ENCODE results near the gene TCERG1L.

TCERG1L gene

DNA sequence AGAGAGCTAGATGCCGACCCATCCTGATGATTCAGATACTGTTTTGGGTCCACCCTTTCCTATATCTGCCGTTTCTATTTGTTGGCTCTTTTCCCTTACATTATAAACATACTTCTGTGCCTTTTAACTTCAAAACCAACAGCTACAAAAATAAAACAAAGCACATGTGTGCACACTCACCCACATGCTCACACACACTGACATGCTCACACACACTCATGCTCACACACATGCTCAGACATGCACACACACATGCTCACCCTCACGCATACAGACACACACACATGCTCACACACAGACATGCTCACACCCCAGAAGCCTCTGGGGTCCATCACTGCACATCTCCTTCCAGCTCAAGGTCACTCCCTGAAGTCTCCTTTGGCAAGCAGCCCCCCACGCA, 88.1 kb downstream of the TCERG1L start:
- H3K36me3 Mint-ChIP-seq (ENCODE audit: low read depth) = no peaks in the 10 kb centered on the region
- H3K27me3 Mint-ChIP-seq (ENCODE audit: low read depth) = no peaks in the 10 kb centered on the region
- H3K9me3 Mint-ChIP-seq = no peaks in the 10 kb centered on the region
- no peaks in the 10 kb centered on the region for H3K4me1 Mint-ChIP-seq (ENCODE audit: low read depth)
- no peak overlapping the region for H3K27ac Mint-ChIP-seq
- H3K4me3 Mint-ChIP-seq = no peak overlapping the region

DNA sequence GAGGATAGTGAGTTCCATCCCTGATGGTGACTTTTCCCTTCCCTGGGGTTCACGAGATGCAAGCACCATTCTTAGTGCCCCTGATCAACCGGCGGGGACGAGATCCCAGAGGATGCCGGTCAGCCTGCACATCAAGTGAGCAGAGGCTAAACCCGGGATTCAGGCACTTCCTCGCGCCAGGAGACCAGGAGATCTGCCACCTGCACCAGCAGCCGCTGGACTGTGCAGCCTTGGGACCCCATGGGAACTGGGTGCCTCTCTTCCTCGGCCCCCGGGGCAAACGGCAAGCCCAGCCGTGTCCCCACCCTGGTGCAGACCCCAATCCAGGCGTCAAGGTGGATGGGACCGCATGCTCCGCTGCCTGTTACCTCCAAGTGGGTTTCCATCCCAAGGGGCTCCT, 88.5 kb downstream of the TCERG1L start:
- Mint-ChIP-seq H3K4me1 (ENCODE audit: low read depth) (no peaks in the 10 kb centered on the region), H3K27me3 (ENCODE audit: low read depth) (no peaks in the 10 kb centered on the region), H3K9me3 (no peaks in the 10 kb centered on the region), H3K27ac (no peak overlapping the region), H3K36me3 (ENCODE audit: low read depth) (no peaks in the 10 kb centered on the region), H3K4me3 (no peak overlapping the region)

DNA sequence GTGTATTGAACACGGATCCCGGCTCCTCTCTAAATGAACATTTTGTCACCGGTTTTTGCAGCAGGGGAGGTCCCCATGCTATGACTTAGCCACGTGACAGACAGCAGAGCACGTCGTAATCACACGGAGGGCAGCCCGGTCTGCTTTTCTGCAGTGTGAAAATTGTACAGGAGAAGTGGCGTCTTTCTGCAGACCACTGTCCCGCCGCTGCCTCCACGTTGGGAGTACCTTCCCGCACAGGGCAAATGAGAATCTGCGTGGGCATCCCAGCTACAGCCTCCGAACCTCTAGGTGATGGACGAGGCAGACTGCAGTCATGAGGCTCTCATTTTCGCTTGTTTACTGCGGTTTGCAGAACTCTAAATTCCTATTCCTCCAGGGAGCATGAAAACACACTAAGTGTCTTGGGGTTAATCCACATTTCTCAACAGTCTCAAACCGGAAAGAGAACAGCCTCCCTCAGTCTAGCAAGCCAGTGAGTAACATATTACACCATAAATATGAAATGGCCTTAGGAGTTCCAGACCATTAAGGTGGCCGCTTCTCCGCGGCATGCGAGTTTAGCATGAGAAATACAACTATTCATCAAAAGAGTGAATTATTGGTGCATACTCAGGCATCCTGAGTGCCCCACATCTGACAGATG, 89.8 kb downstream of the TCERG1L start:
- Mint-ChIP-seq H3K27ac (no peak overlapping the region), H3K4me3 (no peak overlapping the region), H3K4me1 (ENCODE audit: low read depth) (no peaks in the 10 kb centered on the region), H3K36me3 (ENCODE audit: low read depth) (no peaks in the 10 kb centered on the region), H3K27me3 (ENCODE audit: low read depth) (no peaks in the 10 kb centered on the region), H3K9me3 (no peaks in the 10 kb centered on the region)

DNA sequence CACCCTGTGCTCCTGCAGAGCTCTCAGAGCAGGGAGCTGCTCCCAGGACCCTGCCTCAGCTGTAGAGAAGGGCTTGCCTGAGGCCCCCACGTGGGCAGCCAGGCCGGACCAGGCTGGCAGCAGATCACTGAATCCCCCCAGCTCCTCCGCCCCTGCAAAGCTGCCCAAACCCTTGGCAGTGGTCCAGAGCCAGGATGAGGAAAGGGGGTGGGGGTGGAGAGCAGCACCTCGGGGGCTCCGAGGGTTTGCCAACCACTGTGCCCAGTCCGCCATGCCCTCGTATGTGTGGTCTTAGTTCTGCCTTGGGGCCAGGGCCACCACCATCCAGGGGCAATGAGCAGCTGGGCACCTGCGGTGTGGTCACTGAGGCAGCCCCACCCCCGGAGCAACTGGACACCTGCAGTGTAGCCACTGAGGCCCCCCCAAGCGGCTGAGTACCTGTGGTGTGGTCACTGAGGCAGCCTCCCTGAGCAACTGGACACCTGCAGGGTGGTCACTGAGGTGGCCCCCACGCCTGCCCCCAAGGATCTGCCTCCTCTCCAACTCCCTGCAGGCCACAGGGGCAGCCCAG, 90.8 kb downstream of the TCERG1L start:
- H3K27ac Mint-ChIP-seq = no peak overlapping the region
- no peaks in the 10 kb centered on the region for H3K4me1 Mint-ChIP-seq (ENCODE audit: low read depth)
- no peaks in the 10 kb centered on the region for H3K36me3 Mint-ChIP-seq (ENCODE audit: low read depth)
- no peak overlapping the region for H3K4me3 Mint-ChIP-seq
- H3K27me3 Mint-ChIP-seq (ENCODE audit: low read depth) = no peaks in the 10 kb centered on the region
- no peaks in the 10 kb centered on the region for H3K9me3 Mint-ChIP-seq

DNA sequence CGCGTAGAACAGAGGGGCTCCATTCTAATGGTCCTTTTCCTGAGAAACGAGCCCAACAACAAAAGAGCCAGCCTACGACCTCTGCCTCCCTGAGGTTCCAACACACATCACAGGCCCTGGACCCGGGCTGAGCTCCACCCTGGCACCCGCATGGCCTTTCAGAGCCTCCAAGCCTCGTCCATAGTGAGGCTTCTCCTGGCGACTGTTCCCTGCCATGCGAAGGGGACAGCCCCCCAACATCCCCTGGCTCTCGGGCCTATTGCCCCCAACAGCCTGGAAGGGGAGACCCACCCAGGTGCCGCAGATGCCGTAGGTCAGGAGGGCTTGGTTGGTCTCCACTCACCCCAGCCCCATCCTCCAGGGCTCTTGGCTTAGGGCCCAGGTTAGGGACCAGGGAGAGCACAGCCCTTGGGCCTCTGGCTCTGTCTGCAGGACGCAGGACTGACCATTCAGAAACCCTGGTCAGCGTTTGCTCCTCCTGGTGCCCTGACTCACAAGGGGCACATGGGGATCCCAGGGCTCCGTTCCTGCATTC, 91.5 kb downstream of the TCERG1L start:
- Mint-ChIP-seq H3K27me3 (ENCODE audit: low read depth) (no peaks in the 10 kb centered on the region), H3K9me3 (no peaks in the 10 kb centered on the region), H3K4me1 (ENCODE audit: low read depth) (no peaks in the 10 kb centered on the region), H3K4me3 (no peak overlapping the region), H3K27ac (no peak overlapping the region), H3K36me3 (ENCODE audit: low read depth) (no peaks in the 10 kb centered on the region)

DNA sequence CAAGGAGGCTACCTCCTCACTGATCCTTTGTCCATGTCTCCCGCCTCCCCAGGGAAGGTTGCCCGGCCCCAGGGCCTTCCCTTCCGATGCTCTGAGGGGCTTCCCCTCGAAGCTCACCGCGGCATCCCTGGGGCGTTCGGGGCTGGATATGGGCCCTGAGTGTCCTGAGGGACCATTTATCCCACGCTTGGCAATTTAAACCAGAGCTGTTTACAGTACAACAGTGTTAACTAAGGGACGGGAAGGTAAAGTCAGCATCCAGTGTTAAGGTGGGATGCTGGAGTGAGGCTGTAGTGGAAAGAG, 92.0 kb downstream of the TCERG1L start:
- no peaks in the 10 kb centered on the region for H3K27me3 Mint-ChIP-seq (ENCODE audit: low read depth)
- H3K27ac Mint-ChIP-seq = no peak overlapping the region
- H3K4me3 Mint-ChIP-seq = no peak overlapping the region

DNA sequence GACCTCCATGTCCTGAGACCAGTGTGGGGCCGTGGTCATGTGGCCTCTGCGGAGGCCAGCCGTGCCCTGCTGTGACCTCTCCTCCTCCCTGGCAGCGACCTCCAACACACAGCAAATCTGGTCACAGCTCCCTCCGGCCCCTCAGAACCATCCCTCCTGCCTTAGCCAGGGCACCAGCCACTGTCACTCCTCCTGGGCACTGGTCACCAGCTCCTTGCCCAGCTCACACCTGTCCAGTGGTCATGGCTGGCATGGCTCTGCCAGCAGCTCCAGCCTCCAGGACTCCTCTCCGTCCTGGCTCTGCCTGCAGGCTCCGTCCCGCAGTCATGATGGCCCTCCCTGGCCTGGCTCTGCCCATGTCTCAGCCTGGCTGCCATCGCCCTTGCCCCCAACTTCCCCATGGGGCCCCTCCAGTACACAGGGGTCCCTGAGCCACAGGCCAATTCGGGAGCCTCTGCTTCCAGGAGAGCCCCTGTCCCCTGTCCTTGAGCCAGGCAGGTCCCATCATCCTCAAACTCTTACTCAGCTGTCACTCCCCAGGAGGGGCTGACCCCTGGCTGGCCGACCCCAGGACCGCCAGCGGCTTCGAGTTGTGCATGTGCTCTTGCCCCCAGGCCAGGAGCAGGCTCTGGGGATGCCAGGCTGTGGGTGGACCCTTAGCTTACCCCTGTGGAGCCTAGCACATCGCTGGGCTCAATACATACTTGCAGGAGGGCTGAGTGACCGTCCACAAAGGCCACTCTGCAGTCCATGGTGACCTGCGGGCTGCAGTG, 92.5 kb downstream of the TCERG1L start:
- no peaks in the 10 kb centered on the region for H3K9me3 Mint-ChIP-seq
- no peaks in the 10 kb centered on the region for H3K4me1 Mint-ChIP-seq (ENCODE audit: low read depth)
- no peaks in the 10 kb centered on the region for H3K36me3 Mint-ChIP-seq (ENCODE audit: low read depth)
- H3K4me3 Mint-ChIP-seq = no peak overlapping the region
- H3K27ac Mint-ChIP-seq = no peak overlapping the region
- no peaks in the 10 kb centered on the region for H3K27me3 Mint-ChIP-seq (ENCODE audit: low read depth)

More for the DNA sequence above, 92.0 kb downstream of the TCERG1L start:
- H3K36me3 Mint-ChIP-seq (ENCODE audit: low read depth) = no peaks in the 10 kb centered on the region
- no peaks in the 10 kb centered on the region for H3K4me1 Mint-ChIP-seq (ENCODE audit: low read depth)
- H3K9me3 Mint-ChIP-seq = no peaks in the 10 kb centered on the region

DNA sequence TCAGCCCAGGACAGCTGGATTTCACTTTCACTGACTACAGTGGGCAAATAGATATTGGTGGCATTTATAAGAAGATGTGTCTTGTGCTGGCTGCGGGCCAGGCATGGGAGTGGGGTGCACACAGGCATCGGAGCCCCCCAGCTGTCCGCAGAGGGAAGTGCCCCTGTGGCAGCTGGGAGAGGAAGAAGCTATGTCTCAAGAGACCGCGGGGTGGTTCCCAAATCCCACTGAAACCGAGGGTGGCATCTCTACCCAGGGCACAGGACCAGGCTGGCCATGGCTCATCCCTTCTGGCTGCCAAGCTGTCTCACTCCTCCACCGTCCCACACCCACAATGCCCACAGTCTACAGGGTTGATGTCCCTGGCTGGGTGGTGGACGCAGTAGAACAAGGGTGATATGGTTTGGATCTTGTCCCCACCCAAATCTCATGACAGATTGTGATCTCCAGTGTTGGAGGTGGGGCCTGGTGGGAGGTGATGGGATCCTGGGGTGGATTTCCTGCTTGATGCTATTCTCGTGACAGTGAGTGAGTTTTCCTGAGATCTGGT, 94.8 kb downstream of the TCERG1L start:
- Mint-ChIP-seq H3K9me3 (no peaks in the 10 kb centered on the region), H3K4me1 (ENCODE audit: low read depth) (no peaks in the 10 kb centered on the region), H3K36me3 (ENCODE audit: low read depth) (no peaks in the 10 kb centered on the region), H3K27me3 (ENCODE audit: low read depth) (no peaks in the 10 kb centered on the region), H3K27ac (no peak overlapping the region), H3K4me3 (no peak overlapping the region)

DNA sequence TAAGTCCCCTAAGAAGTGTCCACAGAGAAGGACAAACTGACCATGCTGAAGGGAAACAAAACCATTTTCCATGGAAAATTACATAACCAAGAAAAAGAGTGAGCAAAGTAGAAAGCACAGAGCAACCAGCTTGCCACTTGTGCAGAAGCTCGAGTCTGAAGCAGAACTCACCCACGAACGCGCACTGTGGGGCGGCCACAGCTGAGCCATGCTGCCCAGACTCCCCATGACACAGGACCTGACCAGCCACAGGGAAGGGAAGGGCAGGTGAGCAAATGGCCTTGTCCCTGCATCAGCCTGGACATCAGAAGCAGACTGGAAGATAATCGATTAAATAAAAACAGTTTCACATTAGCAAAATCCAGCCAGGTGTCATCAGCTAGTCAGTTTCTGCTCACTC, 95.7 kb downstream of the TCERG1L start:
- no peaks in the 10 kb centered on the region for H3K27me3 Mint-ChIP-seq (ENCODE audit: low read depth)
- no peaks in the 10 kb centered on the region for H3K9me3 Mint-ChIP-seq
- H3K4me1 Mint-ChIP-seq (ENCODE audit: low read depth) = no peaks in the 10 kb centered on the region
- H3K36me3 Mint-ChIP-seq (ENCODE audit: low read depth) = no peaks in the 10 kb centered on the region
- no peak overlapping the region for H3K4me3 Mint-ChIP-seq
- H3K27ac Mint-ChIP-seq = no peak overlapping the region

DNA sequence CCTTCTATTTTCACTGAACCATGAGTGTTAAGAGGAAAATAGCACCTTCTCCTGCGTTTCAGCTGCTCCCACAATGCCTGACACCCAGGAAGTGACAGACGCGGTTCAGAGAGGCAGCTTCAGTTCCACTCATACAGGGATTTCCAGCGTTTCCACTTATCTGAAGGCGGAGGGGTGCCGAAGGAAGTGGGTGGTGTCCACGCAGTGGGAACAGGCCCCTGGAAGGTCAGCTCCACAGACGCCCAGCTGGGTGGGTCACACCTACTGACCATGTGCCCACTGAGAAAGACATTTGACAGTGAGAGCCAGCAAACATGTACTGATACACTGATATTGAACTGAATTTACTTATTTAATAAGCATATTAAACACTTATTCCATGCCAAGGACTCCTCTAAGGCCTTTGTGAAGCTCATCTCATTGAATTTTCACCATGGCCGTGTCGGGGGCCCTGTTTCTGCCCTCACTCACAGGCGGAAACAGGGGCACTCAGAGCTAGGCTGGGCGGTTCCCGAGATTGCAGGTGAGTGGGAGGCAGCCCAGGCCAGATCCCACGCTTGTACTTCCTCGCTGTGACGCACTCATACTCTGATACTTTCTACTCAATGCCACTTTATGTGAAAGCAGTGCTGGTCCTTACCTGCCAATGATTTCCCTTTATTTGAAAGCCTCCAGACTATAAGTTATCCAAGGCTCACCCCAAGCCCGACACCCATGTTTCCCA, 96.8 kb downstream of the TCERG1L start:
- H3K36me3 Mint-ChIP-seq (ENCODE audit: low read depth) = no peaks in the 10 kb centered on the region
- no peaks in the 10 kb centered on the region for H3K27me3 Mint-ChIP-seq (ENCODE audit: low read depth)
- H3K4me3 Mint-ChIP-seq = no peak overlapping the region
- H3K4me1 Mint-ChIP-seq (ENCODE audit: low read depth) = no peaks in the 10 kb centered on the region
- no peak overlapping the region for H3K27ac Mint-ChIP-seq
- no peaks in the 10 kb centered on the region for H3K9me3 Mint-ChIP-seq

DNA sequence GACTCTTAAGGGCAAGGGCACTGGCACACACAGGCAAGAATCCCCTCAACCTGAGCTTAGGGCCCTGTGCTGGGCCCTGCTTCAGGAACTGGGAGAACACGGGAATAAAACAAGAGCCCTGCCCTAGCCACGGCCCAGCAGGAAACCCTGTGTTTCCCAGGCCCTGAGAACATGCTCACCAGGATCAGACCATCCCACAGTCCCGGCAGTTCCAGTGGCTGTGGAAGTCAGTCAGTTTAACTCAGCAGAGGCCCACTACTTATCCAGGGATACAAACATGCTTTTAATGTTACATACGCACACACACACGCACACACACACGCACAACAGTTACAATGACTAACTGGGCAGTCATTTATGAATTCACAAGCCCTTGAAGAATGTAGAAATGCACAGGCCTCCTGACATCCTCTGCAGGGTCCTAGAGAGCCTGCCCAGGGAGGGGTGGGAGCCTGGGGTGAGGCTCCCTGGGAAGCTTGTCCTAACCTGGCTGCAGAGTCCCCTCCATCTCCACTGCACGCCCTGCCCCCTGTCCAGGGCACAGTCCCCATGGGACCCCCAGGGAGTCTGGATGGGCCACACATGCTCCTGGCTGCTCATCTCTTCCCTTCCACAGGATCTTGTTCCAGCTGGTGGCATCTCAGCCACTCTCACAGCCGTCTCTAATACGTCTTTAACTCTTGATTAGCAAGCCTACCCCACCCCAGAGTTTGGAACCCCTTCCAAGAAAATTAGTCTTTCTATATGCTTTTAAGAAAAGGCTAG, 97.6 kb downstream of the TCERG1L start:
- Mint-ChIP-seq H3K27ac (no peak overlapping the region), H3K36me3 (ENCODE audit: low read depth) (no peaks in the 10 kb centered on the region), H3K4me3 (no peak overlapping the region), H3K4me1 (ENCODE audit: low read depth) (no peaks in the 10 kb centered on the region), H3K9me3 (no peaks in the 10 kb centered on the region), H3K27me3 (ENCODE audit: low read depth) (no peaks in the 10 kb centered on the region)

DNA sequence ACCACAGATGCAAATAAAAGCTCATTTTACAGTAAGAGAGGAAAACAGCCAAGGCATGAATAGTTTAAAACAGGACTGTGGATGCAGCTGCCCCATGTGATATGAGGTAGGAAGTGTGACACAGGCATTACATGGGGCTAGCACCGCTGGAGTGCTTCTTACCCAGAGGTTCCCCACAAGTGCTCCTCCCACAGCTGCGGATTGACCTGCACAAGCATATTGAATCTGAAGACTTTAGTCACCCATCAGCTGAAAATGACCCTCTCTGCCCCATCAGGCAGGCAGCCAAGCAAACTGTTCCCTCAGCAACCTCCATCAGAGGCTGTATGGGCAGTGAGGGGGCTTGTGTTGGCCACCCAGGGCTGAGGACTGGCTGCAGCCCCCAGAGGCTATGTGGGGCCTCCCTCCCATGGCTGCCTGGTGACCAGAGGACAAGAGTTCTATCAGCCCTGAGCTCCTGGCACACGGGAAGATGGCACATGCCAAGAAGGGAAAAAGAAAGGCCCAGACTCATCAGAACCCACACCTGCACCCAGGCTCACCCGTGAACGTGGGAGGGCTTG, 98.7 kb downstream of the TCERG1L start:
- Mint-ChIP-seq H3K27ac (no peak overlapping the region), H3K27me3 (ENCODE audit: low read depth) (no peaks in the 10 kb centered on the region), H3K36me3 (ENCODE audit: low read depth) (no peaks in the 10 kb centered on the region), H3K9me3 (no peaks in the 10 kb centered on the region), H3K4me3 (no peak overlapping the region), H3K4me1 (ENCODE audit: low read depth) (no peaks in the 10 kb centered on the region)

DNA sequence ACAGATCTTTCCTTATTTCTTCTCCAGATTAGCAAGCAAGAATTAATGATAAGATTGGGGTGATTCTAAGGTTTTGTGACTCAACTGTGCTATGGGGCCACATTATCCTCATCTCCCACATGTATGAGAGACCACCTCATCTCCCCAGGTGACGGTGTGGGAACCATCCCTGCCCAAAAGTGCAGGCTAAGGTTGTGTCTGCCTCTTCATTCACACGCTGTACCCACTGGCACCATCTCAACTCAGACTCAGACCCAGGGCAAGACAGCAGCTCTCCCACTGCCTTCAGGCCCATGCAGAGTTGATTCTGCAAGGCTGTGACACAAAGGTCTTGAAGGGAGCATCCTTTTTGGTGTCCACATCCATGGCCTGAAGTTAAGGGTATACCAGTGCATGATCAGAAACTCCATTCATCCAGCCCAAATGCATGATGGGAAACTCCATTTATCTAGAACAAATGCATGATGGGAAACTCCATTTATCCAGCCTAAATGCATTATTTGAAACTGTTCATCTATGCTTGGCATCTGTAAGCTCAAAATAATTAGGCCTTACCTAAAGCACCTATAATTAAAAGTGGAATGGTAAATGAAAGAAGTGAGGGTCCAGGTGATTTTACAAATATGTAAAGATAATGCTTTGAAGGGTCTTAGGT, 99.4 kb downstream of the TCERG1L start:
- no peak overlapping the region for H3K27ac Mint-ChIP-seq
- H3K36me3 Mint-ChIP-seq (ENCODE audit: low read depth) = no peaks in the 10 kb centered on the region
- H3K4me1 Mint-ChIP-seq (ENCODE audit: low read depth) = no peaks in the 10 kb centered on the region
- H3K9me3 Mint-ChIP-seq = no peaks in the 10 kb centered on the region
- no peaks in the 10 kb centered on the region for H3K27me3 Mint-ChIP-seq (ENCODE audit: low read depth)
- no peak overlapping the region for H3K4me3 Mint-ChIP-seq
